K562 (cell line): Measurements from ENCODE around the gene YIPF1. TPM values are rescaled to one million over a fixed set of nuclear protein-coding genes. Genes with fewer than 3 reads are reported as not detected.

Experiments
- CBX8 ChIP-seq: fragments of 200-600 bp; sonication (generic); IDR thresholded peaks from 2 replicates; pipeline ENCODE4 v1.6.1; 2012; ENCODE audit warnings: borderline replicate concordance, mixed run types, low read depth, mild to moderate bottlenecking, moderate library complexity, mixed read lengths, low read length, control low read depth, inconsistent platforms; ENCODE audit not compliant: poor library complexity, severe bottlenecking; ENCODE audit errors: extremely low read depth
- DACH1 ChIP-seq: fragments of 450-650 bp; IDR thresholded peaks from 2 replicates; pipeline ENCODE4 v1.6.1; 2018; ENCODE audit not compliant: partially characterized antibody
- ETV1 ChIP-seq: fragments of 450-650 bp; conservative IDR thresholded peaks from 2 replicates; pipeline ENCODE4 v1.6.1; 2016; ENCODE audit warnings: missing genetic modification characterization, control low read depth, low read depth, missing compliant biosample characterization
- IRF2 ChIP-seq: sonication (generic); formaldehyde crosslinking; IDR thresholded peaks from 2 replicates; pipeline ENCODE4 v1.8.1; 2022; ENCODE audit warnings: mild to moderate bottlenecking, missing genetic modification reagents
- MYNN ChIP-seq, 2 experiments: sonication (generic); formaldehyde crosslinking in 1 of 2; IDR thresholded peaks; 2 replicates each; pipeline versions ENCODE4 v1.5.0 to v1.6.1; 2016 to 2020; ENCODE audit warnings: antibody characterized with exemption in 1 of 2, missing genetic modification reagents in 1 of 2
- NCOA2 ChIP-seq, 2 experiments: fragments of 450-650 bp; IDR thresholded peaks; 2 replicates each; pipeline ENCODE4 v1.6.1; 2018; ENCODE audit warnings: mild to moderate bottlenecking in 2 of 2, moderate library complexity in 1 of 2; ENCODE audit not compliant: partially characterized antibody in 2 of 2
- NFIX ChIP-seq: fragments of 250-450 bp; sonication (Bioruptor Pico); IDR thresholded peaks from 2 replicates; pipeline ENCODE4 v1.4.0; 2020; ENCODE audit warnings: low read depth, mild to moderate bottlenecking, moderate library complexity
- NR0B1 ChIP-seq: fragments of 450-650 bp; IDR thresholded peaks from one replicate; pipeline ENCODE4 v1.6.1; 2018; ENCODE audit warnings: mild to moderate bottlenecking, moderate library complexity; ENCODE audit not compliant: partially characterized antibody
- TAF1 ChIP-seq: IDR thresholded peaks from 2 replicates; pipeline ENCODE4 v1.6.1; 2011; ENCODE audit warnings: mild to moderate bottlenecking, low read length, moderate library complexity; ENCODE audit not compliant: insufficient read depth, control insufficient read depth, severe bottlenecking; ENCODE audit errors: extremely low read depth
- TCF7 ChIP-seq: sonication (generic); IDR thresholded peaks from 2 replicates; pipeline ENCODE4 v1.6.1; 2016; ENCODE audit warnings: antibody characterized with exemption, borderline replicate concordance
- ZFP30 ChIP-seq: fragments of 250-450 bp; sonication (Bioruptor Pico); IDR thresholded peaks from 2 replicates; pipeline ENCODE4 v1.8.0; 2022; ENCODE audit warnings: moderate library complexity, mild to moderate bottlenecking, inconsistent platforms, borderline replicate concordance
- ZFPM2 ChIP-seq: fragments of 250-450 bp; sonication (Bioruptor Pico); IDR thresholded peaks from 2 replicates; pipeline ENCODE4 v1.5.1; 2022; ENCODE audit warnings: mild to moderate bottlenecking
- ZNF764 ChIP-seq: fragments of 250-450 bp; sonication (Bioruptor Pico); IDR thresholded peaks from 2 replicates; pipeline ENCODE4 v1.4.0; 2020; ENCODE audit warnings: low read depth, mild to moderate bottlenecking, moderate library complexity
- polyA plus RNA-seq, 8 experiments: library from polyadenylated mRNA; depleted of rRNA in 4 of 8; stranded (reverse) in 5 of 8; unstranded in 3 of 8; fragments of >200 nt; fragmentation: Nextera tagmentation in 2 of 8; fragmentation: Illumina TruSeq in 1 of 8; extraction: Ambion mirVana in 2 of 8; extraction: Trizol in 1 of 8; gene quantifications; 2 replicates each; pipeline versions ENCODE4 v1.2.1 to v1.2.3, GENCODE V29; 2011 to 2014; ENCODE audit warnings: inconsistent platforms in 1 of 8, missing spikeins in 1 of 8
- total RNA-seq, 7 experiments: library from RNA; depleted of rRNA in 6 of 7; stranded (reverse); fragments of >200 nt in 6 of 7; fragmentation: Illumina TruSeq in 2 of 7; extraction: Trizol in 2 of 7; gene quantifications; 2 replicates each; pipeline versions ENCODE4 v1.2.1 to v1.2.3, GENCODE V29; 2011 to 2021; ENCODE audit warnings: low replicate concordance in 1 of 7
- TF ChIP-seq, protein P1 (sequence below): fragments of 250-450 bp; sonication (Bioruptor Pico); IDR thresholded peaks from 2 replicates; pipeline ENCODE4 v1.8.0; 2021; ENCODE audit warnings: borderline replicate concordance, mild to moderate bottlenecking, moderate library complexity; ENCODE audit not compliant: poor library complexity, severe bottlenecking
- TF ChIP-seq, protein P2 (sequence below): fragments of 250-450 bp; sonication (Bioruptor Pico); IDR thresholded peaks from 2 replicates; pipeline ENCODE4 v1.8.0; 2022; ENCODE audit warnings: moderate library complexity, mild to moderate bottlenecking, inconsistent platforms
- TF ChIP-seq, protein P3 (sequence below): fragments of 450-650 bp; IDR thresholded peaks from 2 replicates; pipeline ENCODE4 v1.6.1; 2016; ENCODE audit warnings: low read depth, mild to moderate bottlenecking, moderate library complexity
- TF ChIP-seq, protein P4 (sequence below): sonication (generic); formaldehyde crosslinking; IDR thresholded peaks from 2 replicates; pipeline ENCODE4 v1.8.1; 2023; ENCODE audit warnings: mild to moderate bottlenecking, missing genetic modification reagents

YIPF1 gene
- total and polyA plus RNA-seq, 9 of the 15 experiments (the other 6 are each of a cell fraction or from before 2014, with no cell fraction given), result 11.5 to 37.5 (median 19.2) TPM

GRCh38 chr1:53837924-53838653 lies 51.5 kb downstream of the YIPF1 start, which contains the start of gene NDC1 (continued):
- no peak for TF ChIP-seq CBX8
- TF ChIP-seq, protein P1, sequence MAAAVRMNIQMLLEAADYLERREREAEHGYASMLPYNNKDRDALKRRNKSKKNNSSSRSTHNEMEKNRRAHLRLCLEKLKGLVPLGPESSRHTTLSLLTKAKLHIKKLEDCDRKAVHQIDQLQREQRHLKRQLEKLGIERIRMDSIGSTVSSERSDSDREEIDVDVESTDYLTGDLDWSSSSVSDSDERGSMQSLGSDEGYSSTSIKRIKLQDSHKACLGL (CRISPR knock-in tag), result peak; percentile 80
- TF ChIP-seq IRF2 (CRISPR knock-in tag), result no peak
- TF ChIP-seq, protein P2, sequence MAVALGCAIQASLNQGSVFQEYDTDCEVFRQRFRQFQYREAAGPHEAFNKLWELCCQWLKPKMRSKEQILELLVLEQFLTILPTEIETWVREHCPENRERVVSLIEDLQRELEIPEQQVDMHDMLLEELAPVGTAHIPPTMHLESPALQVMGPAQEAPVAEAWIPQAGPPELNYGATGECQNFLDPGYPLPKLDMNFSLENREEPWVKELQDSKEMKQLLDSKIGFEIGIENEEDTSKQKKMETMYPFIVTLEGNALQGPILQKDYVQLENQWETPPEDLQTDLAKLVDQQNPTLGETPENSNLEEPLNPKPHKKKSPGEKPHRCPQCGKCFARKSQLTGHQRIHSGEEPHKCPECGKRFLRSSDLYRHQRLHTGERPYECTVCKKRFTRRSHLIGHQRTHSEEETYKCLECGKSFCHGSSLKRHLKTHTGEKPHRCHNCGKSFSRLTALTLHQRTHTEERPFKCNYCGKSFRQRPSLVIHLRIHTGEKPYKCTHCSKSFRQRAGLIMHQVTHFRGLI (CRISPR knock-in tag), result peak; percentile 61; the same call in 1 of the 2 replicates
- no peak for TF ChIP-seq ZNF764 (CRISPR knock-in tag)
- TF ChIP-seq DACH1, result peak; percentile 99
- TF ChIP-seq, protein P3, sequence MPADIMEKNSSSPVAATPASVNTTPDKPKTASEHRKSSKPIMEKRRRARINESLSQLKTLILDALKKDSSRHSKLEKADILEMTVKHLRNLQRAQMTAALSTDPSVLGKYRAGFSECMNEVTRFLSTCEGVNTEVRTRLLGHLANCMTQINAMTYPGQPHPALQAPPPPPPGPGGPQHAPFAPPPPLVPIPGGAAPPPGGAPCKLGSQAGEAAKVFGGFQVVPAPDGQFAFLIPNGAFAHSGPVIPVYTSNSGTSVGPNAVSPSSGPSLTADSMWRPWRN, result no peak
- TF ChIP-seq TCF7, result peak; percentile 88
- TF ChIP-seq TAF1, result peak; percentile 57
- TF ChIP-seq NCOA2 (IDR thresholded peaks at IDR 0.05; ENCODE audit: partially characterized antibody in 2 of 2), result peak in 1 of 2 experiments; percentile 99
- TF ChIP-seq MYNN (IDR thresholded peaks at IDR 0.05), result no peak
- TF ChIP-seq MYNN (CRISPR knock-in tag; IDR thresholded peaks at IDR 0.05), result no peak
- TF ChIP-seq, protein P4, sequence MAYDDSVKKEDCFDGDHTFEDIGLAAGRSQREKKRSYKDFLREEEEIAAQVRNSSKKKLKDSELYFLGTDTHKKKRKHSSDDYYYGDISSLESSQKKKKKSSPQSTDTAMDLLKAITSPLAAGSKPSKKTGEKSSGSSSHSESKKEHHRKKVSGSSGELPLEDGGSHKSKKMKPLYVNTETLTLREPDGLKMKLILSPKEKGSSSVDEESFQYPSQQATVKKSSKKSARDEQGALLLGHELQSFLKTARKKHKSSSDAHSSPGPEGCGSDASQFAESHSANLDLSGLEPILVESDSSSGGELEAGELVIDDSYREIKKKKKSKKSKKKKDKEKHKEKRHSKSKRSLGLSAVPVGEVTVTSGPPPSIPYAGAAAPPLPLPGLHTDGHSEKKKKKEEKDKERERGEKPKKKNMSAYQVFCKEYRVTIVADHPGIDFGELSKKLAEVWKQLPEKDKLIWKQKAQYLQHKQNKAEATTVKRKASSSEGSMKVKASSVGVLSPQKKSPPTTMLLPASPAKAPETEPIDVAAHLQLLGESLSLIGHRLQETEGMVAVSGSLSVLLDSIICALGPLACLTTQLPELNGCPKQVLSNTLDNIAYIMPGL (CRISPR knock-in tag), result peak; percentile 94; the same call in 1 of the 2 replicates
- TF ChIP-seq ETV1 (tag), result peak; percentile 96
- TF ChIP-seq NFIX (CRISPR knock-in tag), result no peak
- no peak for TF ChIP-seq ZFPM2 (CRISPR knock-in tag)
- TF ChIP-seq ZFP30, result no peak
- no peak for TF ChIP-seq NR0B1
